H1 (cell line): ENCODE measurements around the gene ASIC2. TPM values are rescaled to one million over a fixed set of nuclear protein-coding genes. Genes with fewer than 3 reads are reported as not detected.

ENCODE experiments used
- CTCF ChIA-PET: fragments of 300-600 bp; sonication (Branson Sonifier 250); formaldehyde crosslinking; loops from one replicate; lab custom pipeline; 2021; ENCODE audit not compliant: partially characterized antibody; lab: Charles Lee
- POLR2A ChIA-PET: fragments of 300-600 bp; sonication (Branson Sonifier 250); formaldehyde crosslinking; loops from one replicate; lab custom pipeline; 2021; ENCODE audit warnings: inconsistent platforms; ENCODE audit not compliant: partially characterized antibody; lab: Charles Lee
- DNase-seq, 2 experiments: peaks; one replicate each; pipeline versions ENCODE4 v3.0.0 to v3.0.0-alpha.2; 2010 to 2022; ENCODE audit warnings: low spot score in 2 of 2, low read depth in 1 of 2, mixed read lengths in 1 of 2
- FAIRE-seq: peaks from 2 replicates; lab custom pipeline; 2011; peaks lifted over from hg19 to GRCh38; lab: Jason Lieb, UNC
- H2AFZ ChIP-seq: 2 replicates; pipeline ENCODE4 v1.8.1; 2012; ENCODE audit warnings: low read length, inconsistent platforms
- H2AK5ac ChIP-seq: 2 replicates; pipeline ENCODE4 v1.6.1; 2013; ENCODE audit warnings: low read depth, low read length
- H2BK120ac ChIP-seq: replicated peaks from 2 replicates; pipeline ENCODE3; 2013; ENCODE audit warnings: low read depth, low read length, inconsistent platforms
- H2BK12ac ChIP-seq: 2 replicates; pipeline ENCODE4 v1.6.1; 2013; ENCODE audit warnings: low read depth, low read length
- H2BK15ac ChIP-seq: 2 replicates; pipeline ENCODE4 v1.6.1; 2013; ENCODE audit warnings: low read length
- H2BK20ac ChIP-seq: 2 replicates; pipeline ENCODE4 v1.6.1; 2013; ENCODE audit warnings: low read length
- H2BK5ac ChIP-seq: 2 replicates; pipeline ENCODE4 v1.6.1; 2013; ENCODE audit warnings: low read depth, low read length
- H3K14ac ChIP-seq: 2 replicates; pipeline ENCODE4 v1.6.1; 2013; ENCODE audit warnings: inconsistent platforms; ENCODE audit not compliant: insufficient read length
- H3K18ac ChIP-seq: 2 replicates; pipeline ENCODE4 v1.6.1; 2013; ENCODE audit warnings: low read length; ENCODE audit errors: extremely low read depth
- H3K23ac ChIP-seq: 2 replicates; pipeline ENCODE4 v1.6.1; 2013; ENCODE audit warnings: inconsistent platforms; ENCODE audit not compliant: insufficient read length
- H3K23me2 ChIP-seq: 2 replicates; pipeline ENCODE4 v1.6.1; 2013; ENCODE audit warnings: low read depth, low read length
- H3K27ac ChIP-seq: 2 replicates; pipeline ENCODE4 v1.6.1; 2011; ENCODE audit warnings: low read depth, low read length, inconsistent platforms
- H3K27me3 ChIP-seq, 4 experiments: replicated peaks in 1 of 4; 1 replicate in 1 of 4; 2 replicates in 3 of 4; pipeline versions ENCODE4 v1.6.1 to v1.8.1; 2011 to 2013; ENCODE audit warnings: low read length in 3 of 4, mild to moderate bottlenecking in 3 of 4, inconsistent platforms in 2 of 4, mixed read lengths in 2 of 4, moderate library complexity in 1 of 4; ENCODE audit not compliant: control insufficient read depth in 3 of 4, insufficient read depth in 3 of 4; ENCODE audit errors: extremely low read depth in 1 of 4
- H3K36me3 ChIP-seq, 4 experiments: 2 replicates each; pipeline versions ENCODE4 v1.6.1 to v1.8.1; 2011 to 2013; ENCODE audit warnings: mild to moderate bottlenecking in 4 of 4, low read length in 3 of 4, moderate library complexity in 2 of 4, control low read depth in 1 of 4, inconsistent platforms in 1 of 4; ENCODE audit not compliant: insufficient read depth in 4 of 4, control insufficient read depth in 2 of 4
- H3K4ac ChIP-seq: replicated peaks from 2 replicates; pipeline ENCODE3; 2013; ENCODE audit warnings: low read length, low read depth, mixed read lengths, inconsistent platforms; ENCODE audit not compliant: insufficient read length
- H3K4me1 ChIP-seq, 4 experiments: replicated peaks in 1 of 4; 1 replicate in 1 of 4; 2 replicates in 3 of 4; pipeline versions ENCODE4 v1.6.1 to v1.8.1; 2011 to 2013; ENCODE audit warnings: low read length in 3 of 4, inconsistent platforms in 2 of 4, mixed read lengths in 1 of 4; ENCODE audit not compliant: insufficient read depth in 4 of 4, control insufficient read depth in 3 of 4
- H3K4me2 ChIP-seq, 2 experiments: 2 replicates each; pipeline versions ENCODE4 v1.6.1 to v1.8.1; 2011 to 2013; ENCODE audit warnings: low read depth in 2 of 2, low read length in 2 of 2, control low read depth in 1 of 2, inconsistent platforms in 1 of 2, mild to moderate bottlenecking in 1 of 2; ENCODE audit not compliant: insufficient read depth in 1 of 2
- H3K4me3 ChIP-seq, 4 experiments: fragments of 200-600, 300-600 bp in 1 of 4; sonication (generic), shearing (Covaris generic), sonication (Bioruptor Twin) in 1 of 4; 2 replicates each; pipeline versions ENCODE4 v1.5.1 to v1.8.1; 2011 to 2016; ENCODE audit warnings: low read length in 4 of 4, low read depth in 3 of 4, control low read depth in 2 of 4, inconsistent platforms in 2 of 4, mild to moderate bottlenecking in 2 of 4, mixed read lengths in 1 of 4, moderate library complexity in 1 of 4; ENCODE audit not compliant: insufficient read depth in 2 of 4; ENCODE audit errors: extremely low read depth in 1 of 4
- H3K56ac ChIP-seq: replicated peaks from 2 replicates; pipeline ENCODE3; 2013; ENCODE audit warnings: low read depth, mild to moderate bottlenecking, mixed read lengths, low read length, inconsistent platforms; ENCODE audit not compliant: insufficient read length
- H3K79me1 ChIP-seq: 2 replicates; pipeline ENCODE4 v1.6.1; 2013; ENCODE audit warnings: low read depth, low read length, control low read depth
- H3K79me2 ChIP-seq, 2 experiments: 2 replicates each; pipeline versions ENCODE4 v1.6.1 to v1.8.1; 2012 to 2013; ENCODE audit warnings: low read length in 2 of 2, mild to moderate bottlenecking in 2 of 2, inconsistent platforms in 1 of 2; ENCODE audit not compliant: insufficient read depth in 2 of 2, control insufficient read depth in 1 of 2
- H3K9ac ChIP-seq, 4 experiments: replicated peaks in 1 of 4; 1 replicate in 1 of 4; 2 replicates in 3 of 4; pipeline versions ENCODE4 v1.6.1 to v1.8.1; 2011 to 2013; ENCODE audit warnings: low read depth in 3 of 4, low read length in 3 of 4, control low read depth in 2 of 4, mild to moderate bottlenecking in 2 of 4, moderate library complexity in 2 of 4, inconsistent platforms in 1 of 4; ENCODE audit errors: extremely low read depth in 1 of 4
- H3K9me3 ChIP-seq, 2 experiments: 2 replicates each; pipeline versions ENCODE4 v1.6.1 to v1.8.1; 2012 to 2013; ENCODE audit warnings: mild to moderate bottlenecking in 2 of 2, moderate library complexity in 2 of 2, control low read depth in 1 of 2, inconsistent platforms in 1 of 2, low read depth in 1 of 2, low read length in 1 of 2, mixed read lengths in 1 of 2; ENCODE audit not compliant: insufficient read depth in 2 of 2
- H4K20me1 ChIP-seq, 2 experiments: replicated peaks in 1 of 2; 2 replicates each; pipeline versions ENCODE3 to v1.8.1; 2011 to 2013; ENCODE audit warnings: inconsistent platforms in 2 of 2, low read length in 2 of 2, mild to moderate bottlenecking in 1 of 2; ENCODE audit not compliant: insufficient read depth in 2 of 2, control insufficient read depth in 1 of 2
- H4K5ac ChIP-seq: 2 replicates; pipeline ENCODE4 v1.6.1; 2013; ENCODE audit warnings: low read length, low read depth, mixed read lengths, inconsistent platforms; ENCODE audit not compliant: insufficient read length
- H4K8ac ChIP-seq: 2 replicates; pipeline ENCODE4 v1.8.0; 2013; ENCODE audit warnings: mild to moderate bottlenecking, moderate library complexity, low read length, inconsistent platforms; ENCODE audit not compliant: insufficient read depth; ENCODE audit errors: extremely low read depth
- H4K91ac ChIP-seq: replicated peaks from 2 replicates; pipeline ENCODE3; 2013; ENCODE audit warnings: low read length, mixed read lengths, inconsistent platforms; ENCODE audit not compliant: insufficient read length
- ATF3 ChIP-seq: IDR thresholded peaks from 2 replicates; pipeline ENCODE4 v1.6.1; 2011; ENCODE audit warnings: low read depth, mild to moderate bottlenecking, low read length; ENCODE audit not compliant: insufficient read depth
- CEBPB ChIP-seq: IDR thresholded peaks from 2 replicates; pipeline ENCODE4 v1.6.1; 2012; ENCODE audit warnings: low read depth, low read length
- RBBP5 ChIP-seq: IDR thresholded peaks from 2 replicates; pipeline ENCODE4 v1.7.1; 2012; ENCODE audit warnings: low read depth, mild to moderate bottlenecking, inconsistent platforms, low read length, moderate library complexity, borderline replicate concordance
- WGBS, 2 experiments: shearing (Covaris generic) in 1 of 2; methylation state at CpG; one replicate each; pipeline versions ENCODE4 v1.1.6 to v1.1.7; 2013 to 2015; ENCODE audit warnings: low lambda C conversion rate in 2 of 2, mixed read lengths in 2 of 2, inconsistent platforms in 1 of 2, low coverage in 1 of 2, missing lambda C conversion rate in 1 of 2; ENCODE audit not compliant: insufficient replicate concordance in 2 of 2, insufficient coverage in 1 of 2, insufficient read length in 1 of 2; ENCODE audit errors: extremely low coverage in 1 of 2, missing lambda C conversion rate in 1 of 2; 5-methylcytosine and 5-hydroxymethylcytosine counted together
- polyA plus RNA-seq, 7 experiments: library from polyadenylated mRNA; depleted of rRNA in 3 of 7; stranded (reverse) in 5 of 7; unstranded in 2 of 7; fragments of >200 nt in 5 of 7; fragments of 200-250 nt in 2 of 7; gene quantifications; 1 replicate in 5 of 7; 2 replicates in 1 of 7; 4 replicates in 1 of 7; pipeline versions ENCODE4 v1.2.1 to v1.2.3, GENCODE V29; 2011 to 2013; ENCODE audit warnings: missing spikeins in 2 of 7, mixed read lengths in 2 of 7
- total RNA-seq: library from RNA; stranded (reverse); fragmentation: NEBNext Ultra II Directional; extraction: Animal tissue kit (Norgen Biotek cat#: 25700); gene quantifications from 2 replicates; pipeline ENCODE4 v1.2.1, GENCODE V29; 2021

Gene ASIC2
- total and polyA plus RNA-seq, 2 of the 8 experiments (the other 6 are each of a cell fraction or from before 2014, with no cell fraction given): 0.86 to 1.2 TPM

DNA sequence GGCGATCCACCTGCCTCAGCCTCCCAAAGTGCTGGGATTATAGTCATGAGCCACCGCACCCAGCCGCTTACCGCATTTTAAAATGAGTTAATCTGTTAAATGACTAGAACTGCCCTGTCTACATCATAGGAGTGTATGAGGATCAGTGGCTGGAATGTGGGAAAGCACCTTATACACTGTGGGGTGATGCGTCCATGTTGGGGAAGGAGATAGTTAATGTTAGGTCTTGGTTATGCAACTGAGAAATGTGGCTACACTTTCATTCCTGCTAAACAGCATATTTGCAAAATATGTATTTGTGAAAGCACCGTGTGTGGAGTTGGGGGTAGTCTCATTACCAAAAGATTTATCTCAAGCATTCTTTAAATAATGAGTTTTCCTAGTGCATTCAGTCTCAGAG is 193.8 kb downstream of the ASIC2 start:
- ChIA-PET CTCF (interaction anchor here (0.7 kb wide), 1 partner anchor 831 kb away, joined by 3 read pairs; no protein-coding TSS in a partner anchor), POLR2A (no interaction called here)
- no peak for DNase-seq
- FAIRE-seq: no peak
- no peak overlapping the region for H2BK15ac ChIP-seq
- H2BK5ac ChIP-seq: no peak overlapping the region
- WGBS, 2 experiments: 92% methylated on average over 6 of the region's 6 CpGs; no CpG with 5 or more reads in 1 of the 2 experiments
- H3K9me3 ChIP-seq: no peaks in the 10 kb centered on the region
- H3K4me3 ChIP-seq: no peak overlapping the region
- no peak overlapping the region for H2BK12ac ChIP-seq
- H4K8ac ChIP-seq: no peak overlapping the region
- no peak overlapping the region for H3K9ac ChIP-seq
- no peak overlapping the region for H2AFZ ChIP-seq
- no peaks in the 10 kb centered on the region for H3K79me2 ChIP-seq
- H3K36me3 ChIP-seq: no peaks in the 10 kb centered on the region
- no peak overlapping the region for H4K5ac ChIP-seq
- no peak overlapping the region for H2BK120ac ChIP-seq
- TF ChIP-seq RBBP5 (no peak), CEBPB (no peak), ATF3 (no peak)
- H3K56ac ChIP-seq: no peak overlapping the region
- H3K27ac ChIP-seq: no peak overlapping the region
- H3K14ac ChIP-seq: no peak overlapping the region
- H3K27me3 ChIP-seq: no peaks in the 10 kb centered on the region
- H3K4ac ChIP-seq: no peak overlapping the region
- H2BK20ac ChIP-seq: no peak overlapping the region
- 0 out of 2 replicates have a peak, but pooled peaks cover 1% of the 10 kb centered on the region for H3K23me2 ChIP-seq
- no peaks in the 10 kb centered on the region for H4K20me1 ChIP-seq
- H3K79me1 ChIP-seq: no peaks in the 10 kb centered on the region
- no peak overlapping the region for H3K4me2 ChIP-seq
- H4K91ac ChIP-seq: no peak overlapping the region
- no peak overlapping the region for H2AK5ac ChIP-seq
- H3K4me1 ChIP-seq: no peaks in the 10 kb centered on the region
- H3K23ac ChIP-seq: no peak overlapping the region
- H3K18ac ChIP-seq: no peak overlapping the region
